ENCODE data around the gene TAL2.
A peak's percentile ranks its signal among the peaks of the same experiment; 100 is the strongest.

The TAL2 gene

DNA sequence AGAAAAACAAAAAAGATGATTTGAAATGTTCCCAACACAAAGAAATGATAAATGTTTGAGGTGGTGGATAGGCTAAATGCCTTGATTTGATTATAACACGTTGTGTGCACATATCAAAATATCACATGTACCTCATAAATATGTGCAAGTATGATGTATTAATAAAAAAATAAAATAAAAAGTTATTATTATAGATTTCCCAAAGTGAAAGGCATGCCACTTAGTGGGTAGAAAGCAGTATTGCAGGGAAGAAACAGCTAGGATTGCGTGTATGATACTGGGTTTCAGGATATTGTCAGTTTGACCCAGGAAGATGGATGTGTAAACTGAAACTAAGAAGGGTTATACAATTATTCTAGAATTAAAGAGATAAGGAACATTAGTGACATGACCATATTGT, 28.5 kb downstream of the TAL2 start:
- Histone ChIP-seq H3K9me3 (no peaks in the 10 kb centered on the region), H3K4me3 (ENCODE audit: low read depth, low read length) (no peak overlapping the region), H3K27me3 (peaks cover 37% of the 10 kb centered on the region), H3K36me3 (no peaks in the 10 kb centered on the region), H3K4me1 (peaks cover 7% of the 10 kb centered on the region)
- peak; percentile 62 for TF ChIP-seq CTCF (IDR thresholded peaks at IDR 0.05; ENCODE audit: low read depth, low read length)
- DNase-seq: no peak

DNA sequence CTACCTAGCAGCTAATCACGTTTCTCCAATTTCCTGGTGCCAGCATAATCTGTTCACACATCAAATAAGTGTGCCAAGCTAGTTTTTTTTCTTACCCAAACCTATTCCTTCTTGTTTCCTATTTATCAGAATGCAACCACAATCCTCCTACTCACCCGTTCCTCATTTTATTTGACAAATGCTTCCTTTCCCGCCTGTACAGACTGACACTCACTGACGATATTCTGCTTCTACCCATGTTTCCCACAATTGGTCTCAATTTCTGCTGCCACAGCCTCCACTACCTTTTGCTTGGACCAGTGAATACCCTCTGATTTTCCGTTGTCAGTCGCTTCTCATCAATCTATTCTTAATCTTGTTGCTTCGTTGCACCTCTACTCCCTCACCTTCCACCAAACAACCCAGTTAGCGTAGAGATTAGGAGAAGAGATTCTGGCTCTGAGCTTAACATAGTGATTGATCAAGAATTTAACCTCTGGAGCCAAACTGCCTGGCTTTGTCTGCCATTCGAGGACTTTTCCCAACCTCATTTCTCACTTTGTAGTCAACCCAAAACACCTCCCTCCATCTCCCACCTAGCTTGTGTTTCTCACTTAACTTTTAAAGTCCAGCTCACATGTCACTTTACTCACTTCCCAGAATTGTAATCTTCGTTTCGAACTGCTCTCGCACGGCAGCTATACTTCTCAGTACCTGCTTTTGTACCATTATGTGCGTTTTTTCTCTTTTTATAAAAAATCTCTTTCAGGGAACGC, 31.4 kb downstream of the TAL2 start:
- H3K27me3 ChIP-seq: peaks cover 34% of the 10 kb centered on the region

GRCh38 chr9:105694190-105694847, 32.1 kb downstream of the TAL2 start, which contains the start of gene TMEM38B:
Gene TMEM38B, plus strand, starts transcription at chr9:105694541. Its CDS starts 120 bp downstream, at chr9:105694661.
- no peak for TF ChIP-seq CTCF (IDR thresholded peaks at IDR 0.05; ENCODE audit: low read depth, low read length)
- Histone ChIP-seq H3K4me1 (peaks cover 7% of the 10 kb centered on the region), H3K36me3 (no peaks in the 10 kb centered on the region), H3K27me3 (peaks cover 34% of the 10 kb centered on the region), H3K9me3 (no peaks in the 10 kb centered on the region), H3K4me3 (ENCODE audit: low read depth, low read length) (peak within 1 kb of the TSS; percentile 81)
- DNase-seq: peak; percentile 86

More for the DNA sequence above, 31.4 kb downstream of the TAL2 start:
- no peaks in the 10 kb centered on the region for H3K36me3 ChIP-seq
- TF ChIP-seq CTCF (IDR thresholded peaks at IDR 0.05; ENCODE audit: low read depth, low read length): no peak
- H3K4me3 ChIP-seq (ENCODE audit: low read depth, low read length): peak overlapping the region; percentile 81
- H3K9me3 ChIP-seq: no peaks in the 10 kb centered on the region
- peaks cover 7% of the 10 kb centered on the region for H3K4me1 ChIP-seq
- no peak for DNase-seq

DNA sequence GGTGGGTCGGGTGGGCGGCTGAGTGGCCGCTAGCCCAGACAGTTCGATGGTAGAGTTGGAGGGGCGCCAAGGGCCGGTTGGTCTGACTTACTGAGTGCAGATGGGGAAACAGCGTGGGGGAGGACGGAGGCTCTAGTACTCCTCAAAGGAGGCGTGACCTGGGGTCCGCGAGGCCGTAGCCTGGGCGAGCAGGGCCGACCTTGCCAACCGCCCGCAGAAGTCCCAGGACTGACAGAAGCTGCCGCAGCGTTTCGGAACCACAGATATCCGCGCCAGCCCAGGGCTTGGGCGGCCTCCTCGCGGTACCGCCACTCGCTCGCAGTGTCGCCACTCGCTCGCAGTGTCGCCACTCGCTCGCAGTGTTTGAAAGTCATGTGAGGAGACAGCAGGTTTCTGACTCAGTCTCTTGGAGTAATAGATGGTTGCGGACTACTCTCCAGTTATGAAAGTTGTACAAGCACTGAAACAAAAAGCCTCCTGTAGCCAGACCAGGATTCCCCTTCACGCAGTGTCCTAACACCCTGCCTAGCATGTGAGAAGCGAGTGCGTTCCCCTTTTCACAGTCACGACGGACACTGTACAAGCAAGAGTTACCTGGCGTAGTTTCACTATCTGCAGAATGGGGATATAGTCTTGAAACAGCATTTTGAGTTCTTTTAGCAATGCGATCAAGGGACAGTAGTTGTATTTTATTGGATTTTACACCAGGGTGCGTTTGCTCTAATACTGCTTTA, 32.8 kb downstream of the TAL2 start:
- Histone ChIP-seq H3K9me3 (no peaks in the 10 kb centered on the region), H3K27me3 (peaks cover 34% of the 10 kb centered on the region), H3K4me1 (peaks cover 7% of the 10 kb centered on the region), H3K36me3 (no peaks in the 10 kb centered on the region), H3K4me3 (ENCODE audit: low read depth, low read length) (peak overlapping the region; percentile 81)
- TF ChIP-seq CTCF (IDR thresholded peaks at IDR 0.05; ENCODE audit: low read depth, low read length): no peak
- peak; percentile 59 for DNase-seq

- H3K36me3 ChIP-seq: no peaks in the 10 kb centered on the region
- H3K27me3 ChIP-seq: peaks cover 27% of the 10 kb centered on the region
- no peaks in the 10 kb centered on the region for H3K9me3 ChIP-seq
- TF ChIP-seq CTCF (IDR thresholded peaks at IDR 0.05; ENCODE audit: low read depth, low read length): no peak
- no peak for DNase-seq
- peaks cover 7% of the 10 kb centered on the region for H3K4me1 ChIP-seq
- no peak overlapping the region for H3K4me3 ChIP-seq (ENCODE audit: low read depth, low read length)
Measured at GRCh38 chr9:105696219-105696793, 34.0 kb downstream of the TAL2 start.
